Right forelimb (tissue), 1 donor: ENCODE measurements around the gene BPIFB2.
"Not testable (repeated sequence)": the region's sequence is repeated elsewhere in the genome, so short reads cannot be mapped to it uniquely, and the experiment has no call there.

Source experiments
- DNase-seq: peaks from one replicate; pipeline ENCODE4 v3.0.0-alpha.2; 2018

The BPIFB2 gene

GRCh38 chr20:33007376-33008335, at the start of gene BPIFB2:
BPIFB2 (plus strand) TSS chr20:33007704; CDS start chr20:33008575, 871 bp downstream.
- DNase-seq: no peak

GRCh38 chr20:32958574-32958973, 48.9 kb upstream of the BPIFB2 start:
- DNase-seq: no peak

GRCh38 chr20:32959351-32960221, 47.9 kb upstream of the BPIFB2 start:
- DNase-seq: no peak

GRCh38 chr20:32960222-32960518, 47.3 kb upstream of the BPIFB2 start:
- no peak for DNase-seq

GRCh38 chr20:32960849-32961731, 46.4 kb upstream of the BPIFB2 start:
- DNase-seq: no peak

- DNase-seq: no peak
Measured at GRCh38 chr20:32962053-32962452, 45.5 kb upstream of the BPIFB2 start.

- not testable (repeated sequence) for DNase-seq
Measured at GRCh38 chr20:32962646-32963045, 44.9 kb upstream of the BPIFB2 start.

- DNase-seq: no peak
Measured at GRCh38 chr20:32963176-32963575, 44.3 kb upstream of the BPIFB2 start.

GRCh38 chr20:32964575-32964974, 42.9 kb upstream of the BPIFB2 start:
- no peak for DNase-seq

- no peak for DNase-seq
Measured at GRCh38 chr20:32965115-32965514, 42.4 kb upstream of the BPIFB2 start.

- DNase-seq: no peak
Measured at GRCh38 chr20:32965581-32966373, 41.7 kb upstream of the BPIFB2 start.

GRCh38 chr20:32966382-32966781, 41.1 kb upstream of the BPIFB2 start:
- DNase-seq: no peak

- no peak for DNase-seq
Measured at GRCh38 chr20:32966881-32967781, 40.4 kb upstream of the BPIFB2 start.

- DNase-seq: no peak
Measured at GRCh38 chr20:32967961-32968457, 39.5 kb upstream of the BPIFB2 start.

GRCh38 chr20:32968478-32969241, 38.8 kb upstream of the BPIFB2 start:
- no peak for DNase-seq

- DNase-seq: no peak
Measured at GRCh38 chr20:32969356-32970114, 38.0 kb upstream of the BPIFB2 start.

- no peak for DNase-seq
Measured at GRCh38 chr20:32970115-32970972, 37.2 kb upstream of the BPIFB2 start.

GRCh38 chr20:32970973-32971300, 36.6 kb upstream of the BPIFB2 start:
- no peak for DNase-seq
